ENCODE data around the gene PCDHGA10. TPM values are rescaled to one million over a fixed set of nuclear protein-coding genes. Genes with fewer than 3 reads are reported as not detected.

The PCDHGA10 gene
- total RNA-seq, 1 experiment from 2014 or later: 3.7 TPM

DNA sequence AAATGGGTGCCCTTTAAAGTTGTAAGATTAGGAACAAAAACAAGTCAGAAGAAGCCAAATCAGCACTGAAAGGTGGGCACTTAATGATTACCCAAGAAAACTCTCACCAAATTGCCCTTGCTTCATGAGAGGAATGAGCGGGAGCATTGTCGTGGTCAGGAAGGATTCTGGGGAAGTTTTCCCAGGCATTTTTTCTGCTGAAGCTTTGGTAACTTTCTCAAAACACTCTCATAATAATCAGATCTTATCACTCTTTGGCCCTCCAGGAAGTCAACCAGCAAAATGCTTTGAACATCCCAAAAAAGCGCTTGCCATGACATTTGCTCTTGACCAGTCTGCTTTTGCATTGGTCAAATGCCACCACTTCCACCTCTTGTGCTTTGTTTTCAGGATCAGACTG, 52.6 kb downstream of the PCDHGA10 start:
- no peaks in the 10 kb centered on the region for H3K27me3 Mint-ChIP-seq (ENCODE audit: unreplicated experiment)
- no peak overlapping the region for H3K27ac Mint-ChIP-seq (ENCODE audit: unreplicated experiment)
- CTCF ChIA-PET: no interaction called here
- H3K36me3 Mint-ChIP-seq (ENCODE audit: insufficient read depth, unreplicated experiment): peaks cover 4% of the 10 kb centered on the region
- H3K4me3 Mint-ChIP-seq (ENCODE audit: low read depth, unreplicated experiment): no peak overlapping the region
- no peaks in the 10 kb centered on the region for H3K4me1 Mint-ChIP-seq (ENCODE audit: low read depth, unreplicated experiment)
- intact Hi-C loops (cut with micrococcal nuclease; ENCODE audit: unreplicated experiment): no loop called here
- BruUV-seq (replicated peaks): no TSS peak
- DNase-seq: no peak
- H3K9me3 Mint-ChIP-seq (ENCODE audit: low read depth, unreplicated experiment): no peaks in the 10 kb centered on the region
- no peak for TF ChIP-seq CTCF (IDR thresholded peaks at IDR 0.05; ENCODE audit: unreplicated experiment)

Other genes with a start within 250 kb of the PCDHGA10 start
- 0.26 and 0.37 TPM in 2 replicates for gene PCDHB7, start 240.3 kb upstream of the PCDHGA10 start, total RNA-seq (2022)
- 0.21 and 0.61 TPM in 2 replicates for gene PCDHB8, start 235.2 kb upstream of the PCDHGA10 start, total RNA-seq (2022)
- 0.35 and 0.66 TPM in 2 replicates for gene PCDHB16, start 230.6 kb upstream of the PCDHGA10 start, total RNA-seq (2022)
- gene PCDHB9, start 225.8 kb upstream of the PCDHGA10 start, total RNA-seq (2022): 2.4 and 3.5 TPM in 2 replicates
- gene PCDHB10, start 220.6 kb upstream of the PCDHGA10 start, total RNA-seq (2022): 1.0 and 1.2 TPM in 2 replicates
- gene PCDHB11, start 213.4 kb upstream of the PCDHGA10 start, total RNA-seq (2022): 0.83 and 0.85 TPM in 2 replicates
- gene PCDHB12, start 204.3 kb upstream of the PCDHGA10 start, total RNA-seq (2022): 1.3 and 1.6 TPM in 2 replicates
- gene PCDHB13, start 199.1 kb upstream of the PCDHGA10 start, total RNA-seq (2022): 0.86 and 1.1 TPM in 2 replicates
- gene PCDHB14, start 189.6 kb upstream of the PCDHGA10 start, total RNA-seq (2022): 5.7 and 6.3 TPM in 2 replicates
- gene PCDHB15, start 167.6 kb upstream of the PCDHGA10 start, total RNA-seq (2022): 1.1 and 1.4 TPM in 2 replicates
- gene SLC25A2, start 108.9 kb upstream of the PCDHGA10 start, total RNA-seq (2022): 0.26 and 0.27 TPM in 2 replicates
- 73.2 and 79.6 TPM in 2 replicates for gene TAF7, start 92.2 kb upstream of the PCDHGA10 start, total RNA-seq (2022)
- gene PCDHGA1, start 82.5 kb upstream of the PCDHGA10 start, total RNA-seq (2022): 0.29 TPM in 1 of 2 replicates, not detected in the other
- not detected in 2 replicates for gene PCDHGA2, start 74.2 kb upstream of the PCDHGA10 start, total RNA-seq (2022)
- gene PCDHGA3, start 69.2 kb upstream of the PCDHGA10 start, total RNA-seq (2022): not detected in 2 replicates
- gene PCDHGB1, start 62.9 kb upstream of the PCDHGA10 start, total RNA-seq (2022): 0.19 and 0.20 TPM in 2 replicates
- 0.07 TPM in 2 replicates for gene PCDHGA4, start 58.0 kb upstream of the PCDHGA10 start, total RNA-seq (2022)
- gene PCDHGB2, start 53.0 kb upstream of the PCDHGA10 start, total RNA-seq (2022): 0.34 and 0.38 TPM in 2 replicates
- 0.10 and 0.12 TPM in 2 replicates for gene PCDHGA5, start 48.8 kb upstream of the PCDHGA10 start, total RNA-seq (2022)
- 1.2 and 1.6 TPM in 2 replicates for gene PCDHGB3, start 42.7 kb upstream of the PCDHGA10 start, total RNA-seq (2022)
- gene PCDHGA6, start 39.1 kb upstream of the PCDHGA10 start, total RNA-seq (2022): 0.71 and 0.80 TPM in 2 replicates
- 0.73 and 0.90 TPM in 2 replicates for gene PCDHGA7, start 30.2 kb upstream of the PCDHGA10 start, total RNA-seq (2022)
- 7.0 and 8.2 TPM in 2 replicates for gene PCDHGB4, start 25.3 kb upstream of the PCDHGA10 start, total RNA-seq (2022)
- 0.95 and 1.1 TPM in 2 replicates for gene PCDHGA8, start 20.4 kb upstream of the PCDHGA10 start, total RNA-seq (2022)
- gene PCDHGB5, start 15.0 kb upstream of the PCDHGA10 start, total RNA-seq (2022): 9.1 and 12.4 TPM in 2 replicates
- gene PCDHGA9, start 10.2 kb upstream of the PCDHGA10 start, total RNA-seq (2022): 16.0 and 18.1 TPM in 2 replicates
- 9.6 and 13.4 TPM in 2 replicates for gene PCDHGB6, start 5.0 kb upstream of the PCDHGA10 start, total RNA-seq (2022)
- 9.8 and 13.6 TPM in 2 replicates for gene PCDHGB7, start 4.7 kb downstream of the PCDHGA10 start, total RNA-seq (2022)
- 2.3 and 2.8 TPM in 2 replicates for gene PCDHGA11, start 8.1 kb downstream of the PCDHGA10 start, total RNA-seq (2022)
- gene PCDHGA12, start 17.5 kb downstream of the PCDHGA10 start, total RNA-seq (2022): 2.1 and 2.9 TPM in 2 replicates
- 49.4 and 73.0 TPM in 2 replicates for gene PCDHGC3, start 63.0 kb downstream of the PCDHGA10 start, total RNA-seq (2022)
- 1.2 and 2.2 TPM in 2 replicates for gene PCDHGC4, start 72.0 kb downstream of the PCDHGA10 start, total RNA-seq (2022)
- gene PCDHGC5, start 76.1 kb downstream of the PCDHGA10 start, total RNA-seq (2022): 1.5 and 2.1 TPM in 2 replicates
- gene DIAPH1, start 206.0 kb downstream of the PCDHGA10 start, total RNA-seq (2022): 176 and 219 TPM in 2 replicates
- gene HDAC3, start 223.9 kb downstream of the PCDHGA10 start, total RNA-seq (2022): 96.3 and 102 TPM in 2 replicates
- gene RELL2, start 224.0 kb downstream of the PCDHGA10 start, total RNA-seq (2022): 12.5 and 12.6 TPM in 2 replicates
- 41.4 and 41.8 TPM in 2 replicates for gene FCHSD1, start 238.4 kb downstream of the PCDHGA10 start, total RNA-seq (2022)

All from Calu3 (cell line).